H1 (cell line): ENCODE data around the gene DCTD. TPM values are rescaled to one million over a fixed set of nuclear protein-coding genes. Genes with fewer than 3 reads are reported as not detected.
A peak's percentile ranks its signal among the peaks of the same experiment; 100 is the strongest.

Experiments
- CTCF ChIA-PET: fragments of 300-600 bp; sonication (Branson Sonifier 250); formaldehyde crosslinking; loops from one replicate; lab custom pipeline; 2021; ENCODE audit not compliant: partially characterized antibody; lab: Charles Lee
- POLR2A ChIA-PET: fragments of 300-600 bp; sonication (Branson Sonifier 250); formaldehyde crosslinking; loops from one replicate; lab custom pipeline; 2021; ENCODE audit warnings: inconsistent platforms; ENCODE audit not compliant: partially characterized antibody; lab: Charles Lee
- DNase-seq, 2 experiments: peaks; one replicate each; pipeline versions ENCODE4 v3.0.0 to v3.0.0-alpha.2; 2010 to 2022; ENCODE audit warnings: low spot score in 2 of 2, low read depth in 1 of 2, mixed read lengths in 1 of 2
- FAIRE-seq: peaks from 2 replicates; lab custom pipeline; 2011; peaks lifted over from hg19 to GRCh38; lab: Jason Lieb, UNC
- H2AFZ ChIP-seq: 2 replicates; pipeline ENCODE4 v1.8.1; 2012; ENCODE audit warnings: low read length, inconsistent platforms
- H2AK5ac ChIP-seq: 2 replicates; pipeline ENCODE4 v1.6.1; 2013; ENCODE audit warnings: low read depth, low read length
- H2BK120ac ChIP-seq: replicated peaks from 2 replicates; pipeline ENCODE3; 2013; ENCODE audit warnings: low read depth, low read length, inconsistent platforms
- H2BK12ac ChIP-seq: 2 replicates; pipeline ENCODE4 v1.6.1; 2013; ENCODE audit warnings: low read depth, low read length
- H2BK15ac ChIP-seq: 2 replicates; pipeline ENCODE4 v1.6.1; 2013; ENCODE audit warnings: low read length
- H2BK20ac ChIP-seq: 2 replicates; pipeline ENCODE4 v1.6.1; 2013; ENCODE audit warnings: low read length
- H2BK5ac ChIP-seq: 2 replicates; pipeline ENCODE4 v1.6.1; 2013; ENCODE audit warnings: low read depth, low read length
- H3K14ac ChIP-seq: 2 replicates; pipeline ENCODE4 v1.6.1; 2013; ENCODE audit warnings: inconsistent platforms; ENCODE audit not compliant: insufficient read length
- H3K18ac ChIP-seq: 2 replicates; pipeline ENCODE4 v1.6.1; 2013; ENCODE audit warnings: low read length; ENCODE audit errors: extremely low read depth
- H3K23ac ChIP-seq: 2 replicates; pipeline ENCODE4 v1.6.1; 2013; ENCODE audit warnings: inconsistent platforms; ENCODE audit not compliant: insufficient read length
- H3K23me2 ChIP-seq: 2 replicates; pipeline ENCODE4 v1.6.1; 2013; ENCODE audit warnings: low read depth, low read length
- H3K27ac ChIP-seq: 2 replicates; pipeline ENCODE4 v1.6.1; 2011; ENCODE audit warnings: low read depth, low read length, inconsistent platforms
- H3K27me3 ChIP-seq, 4 experiments: replicated peaks in 1 of 4; 1 replicate in 1 of 4; 2 replicates in 3 of 4; pipeline versions ENCODE4 v1.6.1 to v1.8.1; 2011 to 2013; ENCODE audit warnings: low read length in 3 of 4, mild to moderate bottlenecking in 3 of 4, inconsistent platforms in 2 of 4, mixed read lengths in 2 of 4, moderate library complexity in 1 of 4; ENCODE audit not compliant: control insufficient read depth in 3 of 4, insufficient read depth in 3 of 4; ENCODE audit errors: extremely low read depth in 1 of 4
- H3K36me3 ChIP-seq, 4 experiments: 2 replicates each; pipeline versions ENCODE4 v1.6.1 to v1.8.1; 2011 to 2013; ENCODE audit warnings: mild to moderate bottlenecking in 4 of 4, low read length in 3 of 4, moderate library complexity in 2 of 4, control low read depth in 1 of 4, inconsistent platforms in 1 of 4; ENCODE audit not compliant: insufficient read depth in 4 of 4, control insufficient read depth in 2 of 4
- H3K4ac ChIP-seq: replicated peaks from 2 replicates; pipeline ENCODE3; 2013; ENCODE audit warnings: low read length, low read depth, mixed read lengths, inconsistent platforms; ENCODE audit not compliant: insufficient read length
- H3K4me1 ChIP-seq, 4 experiments: replicated peaks in 1 of 4; 1 replicate in 1 of 4; 2 replicates in 3 of 4; pipeline versions ENCODE4 v1.6.1 to v1.8.1; 2011 to 2013; ENCODE audit warnings: low read length in 3 of 4, inconsistent platforms in 2 of 4, mixed read lengths in 1 of 4; ENCODE audit not compliant: insufficient read depth in 4 of 4, control insufficient read depth in 3 of 4
- H3K4me2 ChIP-seq, 2 experiments: 2 replicates each; pipeline versions ENCODE4 v1.6.1 to v1.8.1; 2011 to 2013; ENCODE audit warnings: low read depth in 2 of 2, low read length in 2 of 2, control low read depth in 1 of 2, inconsistent platforms in 1 of 2, mild to moderate bottlenecking in 1 of 2; ENCODE audit not compliant: insufficient read depth in 1 of 2
- H3K4me3 ChIP-seq, 4 experiments: fragments of 200-600, 300-600 bp in 1 of 4; sonication (generic), shearing (Covaris generic), sonication (Bioruptor Twin) in 1 of 4; 2 replicates each; pipeline versions ENCODE4 v1.5.1 to v1.8.1; 2011 to 2016; ENCODE audit warnings: low read length in 4 of 4, low read depth in 3 of 4, control low read depth in 2 of 4, inconsistent platforms in 2 of 4, mild to moderate bottlenecking in 2 of 4, mixed read lengths in 1 of 4, moderate library complexity in 1 of 4; ENCODE audit not compliant: insufficient read depth in 2 of 4; ENCODE audit errors: extremely low read depth in 1 of 4
- H3K56ac ChIP-seq: replicated peaks from 2 replicates; pipeline ENCODE3; 2013; ENCODE audit warnings: low read depth, mild to moderate bottlenecking, mixed read lengths, low read length, inconsistent platforms; ENCODE audit not compliant: insufficient read length
- H3K79me1 ChIP-seq: 2 replicates; pipeline ENCODE4 v1.6.1; 2013; ENCODE audit warnings: low read depth, low read length, control low read depth
- H3K79me2 ChIP-seq, 2 experiments: 2 replicates each; pipeline versions ENCODE4 v1.6.1 to v1.8.1; 2012 to 2013; ENCODE audit warnings: low read length in 2 of 2, mild to moderate bottlenecking in 2 of 2, inconsistent platforms in 1 of 2; ENCODE audit not compliant: insufficient read depth in 2 of 2, control insufficient read depth in 1 of 2
- H3K9ac ChIP-seq, 4 experiments: replicated peaks in 1 of 4; 1 replicate in 1 of 4; 2 replicates in 3 of 4; pipeline versions ENCODE4 v1.6.1 to v1.8.1; 2011 to 2013; ENCODE audit warnings: low read depth in 3 of 4, low read length in 3 of 4, control low read depth in 2 of 4, mild to moderate bottlenecking in 2 of 4, moderate library complexity in 2 of 4, inconsistent platforms in 1 of 4; ENCODE audit errors: extremely low read depth in 1 of 4
- H3K9me3 ChIP-seq, 2 experiments: 2 replicates each; pipeline versions ENCODE4 v1.6.1 to v1.8.1; 2012 to 2013; ENCODE audit warnings: mild to moderate bottlenecking in 2 of 2, moderate library complexity in 2 of 2, control low read depth in 1 of 2, inconsistent platforms in 1 of 2, low read depth in 1 of 2, low read length in 1 of 2, mixed read lengths in 1 of 2; ENCODE audit not compliant: insufficient read depth in 2 of 2
- H4K20me1 ChIP-seq, 2 experiments: replicated peaks in 1 of 2; 2 replicates each; pipeline versions ENCODE3 to v1.8.1; 2011 to 2013; ENCODE audit warnings: inconsistent platforms in 2 of 2, low read length in 2 of 2, mild to moderate bottlenecking in 1 of 2; ENCODE audit not compliant: insufficient read depth in 2 of 2, control insufficient read depth in 1 of 2
- H4K5ac ChIP-seq: 2 replicates; pipeline ENCODE4 v1.6.1; 2013; ENCODE audit warnings: low read length, low read depth, mixed read lengths, inconsistent platforms; ENCODE audit not compliant: insufficient read length
- H4K8ac ChIP-seq: 2 replicates; pipeline ENCODE4 v1.8.0; 2013; ENCODE audit warnings: mild to moderate bottlenecking, moderate library complexity, low read length, inconsistent platforms; ENCODE audit not compliant: insufficient read depth; ENCODE audit errors: extremely low read depth
- H4K91ac ChIP-seq: replicated peaks from 2 replicates; pipeline ENCODE3; 2013; ENCODE audit warnings: low read length, mixed read lengths, inconsistent platforms; ENCODE audit not compliant: insufficient read length
- EZH2 ChIP-seq: fragments of 200-600 bp; sonication (generic); IDR thresholded peaks from 2 replicates; pipeline ENCODE4 v1.7.1; 2012; ENCODE audit warnings: low read depth, mild to moderate bottlenecking, moderate library complexity, low read length, inconsistent platforms; ENCODE audit not compliant: severe bottlenecking
- FOSL1 ChIP-seq: IDR thresholded peaks from 2 replicates; pipeline ENCODE4 v1.6.1; 2011; ENCODE audit warnings: mild to moderate bottlenecking, low read depth, low read length, moderate library complexity; ENCODE audit not compliant: insufficient read depth
- KDM4A ChIP-seq: IDR thresholded peaks from one replicate; pipeline ENCODE4 v1.7.1; 2012; ENCODE audit warnings: low read depth, mild to moderate bottlenecking, moderate library complexity, low read length, inconsistent platforms; ENCODE audit not compliant: severe bottlenecking
- MAFK ChIP-seq: IDR thresholded peaks from 2 replicates; pipeline ENCODE4 v1.6.1; 2012; ENCODE audit warnings: low read depth, mild to moderate bottlenecking, improper control_type of control experiment, low read length
- PHF8 ChIP-seq: fragments of 200-600 bp; sonication (generic); conservative IDR thresholded peaks from 2 replicates; pipeline ENCODE4 v1.7.1; 2012; ENCODE audit warnings: low read depth, mild to moderate bottlenecking, inconsistent platforms, low read length, moderate library complexity
- RNF2 ChIP-seq: fragments of 200-900, 300-1000 bp; sonication (generic); IDR thresholded peaks from 2 replicates; pipeline ENCODE4 v1.7.1; 2016; ENCODE audit warnings: borderline replicate concordance, low read depth, mild to moderate bottlenecking, antibody characterized with exemption, low read length; ENCODE audit not compliant: poor library complexity, severe bottlenecking; ENCODE audit errors: missing control alignments
- TAF1 ChIP-seq: IDR thresholded peaks from 2 replicates; pipeline ENCODE4 v1.6.1; 2011; ENCODE audit warnings: mild to moderate bottlenecking, low read depth, low read length
- ZNF274 ChIP-seq: IDR thresholded peaks from 2 replicates; pipeline ENCODE4 v1.7.0; 2012; ENCODE audit warnings: low read length, borderline replicate concordance; ENCODE audit errors: extremely low read depth
- WGBS, 2 experiments: shearing (Covaris generic) in 1 of 2; methylation state at CpG; one replicate each; pipeline versions ENCODE4 v1.1.6 to v1.1.7; 2013 to 2015; ENCODE audit warnings: low lambda C conversion rate in 2 of 2, mixed read lengths in 2 of 2, inconsistent platforms in 1 of 2, low coverage in 1 of 2, missing lambda C conversion rate in 1 of 2; ENCODE audit not compliant: insufficient replicate concordance in 2 of 2, insufficient coverage in 1 of 2, insufficient read length in 1 of 2; ENCODE audit errors: extremely low coverage in 1 of 2, missing lambda C conversion rate in 1 of 2; 5-methylcytosine and 5-hydroxymethylcytosine counted together
- polyA plus RNA-seq, 7 experiments: library from polyadenylated mRNA; depleted of rRNA in 3 of 7; stranded (reverse) in 5 of 7; unstranded in 2 of 7; fragments of >200 nt in 5 of 7; fragments of 200-250 nt in 2 of 7; gene quantifications; 1 replicate in 5 of 7; 2 replicates in 1 of 7; 4 replicates in 1 of 7; pipeline versions ENCODE4 v1.2.1 to v1.2.3, GENCODE V29; 2011 to 2013; ENCODE audit warnings: missing spikeins in 2 of 7, mixed read lengths in 2 of 7
- total RNA-seq: library from RNA; stranded (reverse); fragmentation: NEBNext Ultra II Directional; extraction: Animal tissue kit (Norgen Biotek cat#: 25700); gene quantifications from 2 replicates; pipeline ENCODE4 v1.2.1, GENCODE V29; 2021

DCTD gene
- total and polyA plus RNA-seq, 2 of the 8 experiments (the other 6 are each of a cell fraction or from before 2014, with no cell fraction given): 60.2 to 69.5 TPM

DNA sequence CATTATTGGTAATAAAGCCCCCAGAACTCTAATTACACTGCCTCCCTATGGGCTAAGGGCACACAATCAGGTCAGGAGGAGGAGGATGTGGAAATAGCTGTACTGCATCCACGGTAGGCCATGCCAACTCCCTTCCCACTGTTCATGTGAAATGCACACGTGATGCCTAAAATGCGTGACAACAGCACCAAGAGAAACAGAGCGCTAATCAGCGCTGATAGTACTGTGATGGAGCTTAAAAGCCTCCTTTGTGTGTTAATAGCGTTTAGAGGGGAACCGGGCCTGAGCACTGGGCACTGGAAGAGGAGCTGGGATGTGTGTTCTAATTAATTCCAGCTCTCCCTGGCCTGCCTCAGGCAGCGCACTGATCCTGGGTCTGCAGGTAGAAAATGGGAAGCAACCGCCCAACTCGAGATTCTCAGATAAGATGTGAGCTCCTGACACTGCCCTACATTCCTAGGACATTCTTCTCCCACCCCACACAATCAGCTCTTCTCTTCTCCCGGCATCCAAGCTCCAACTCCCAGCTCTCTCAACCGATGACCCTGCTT, 12.9 kb downstream of the DCTD start:
- Histone ChIP-seq H3K4me1 (no peaks in the 10 kb centered on the region), H3K27me3 (no peaks in the 10 kb centered on the region), H4K5ac (no peak overlapping the region), H4K91ac (no peak overlapping the region), H3K36me3 (peaks cover 0 to 14% (median 2%) of the 10 kb centered on the region in 4 experiments; a peak in 4 of 8 replicates), H3K4ac (no peak overlapping the region), H4K20me1 (peaks cover 0 to 9% of the 10 kb centered on the region in 2 experiments), H3K4me3 (no peak overlapping the region), H3K4me2 (no peak overlapping the region), H3K23me2 (no peaks in the 10 kb centered on the region; the same call in 1 of the 2 replicates), H3K14ac (no peak overlapping the region), H2BK15ac (no peak overlapping the region), H2AK5ac (no peak overlapping the region; the same call in 1 of the 2 replicates), H3K27ac (no peak overlapping the region), H3K18ac (no peak overlapping the region), H2BK20ac (no peak overlapping the region), H3K79me1 (peaks cover 2% of the 10 kb centered on the region), H3K9me3 (no peaks in the 10 kb centered on the region), H2BK12ac (peak overlapping the region; percentile 80; the same call in 1 of the 2 replicates), H3K56ac (no peak overlapping the region), H3K79me2 (0 out of 4 replicates have a peak, but pooled peaks cover 0 to 2% of the 10 kb centered on the region in 2 experiments), H3K23ac (no peak overlapping the region), H2AFZ (no peak overlapping the region), H2BK120ac (no peak overlapping the region), H3K9ac (no peak overlapping the region), H2BK5ac (no peak overlapping the region; the same call in 1 of the 2 replicates), H4K8ac (peak overlapping the region; percentile 31; the same call in 1 of the 2 replicates)
- CTCF ChIA-PET: interaction anchor here (0.6 to 1.5 kb wide), 5 partner anchors 20 to 359 kb away, joined by 3 to 6 read pairs (median 4); no protein-coding TSS in a partner anchor
- FAIRE-seq (no peak), DNase-seq (peak in 1 of 2 experiments; percentile 32)
- 93% methylated on average over 12 of the region's 12 CpGs; no CpG with 5 or more reads in 1 of the 2 experiments for WGBS, 2 experiments
- POLR2A ChIA-PET: interaction anchor here (2.0 kb wide), 1 partner anchor 11 kb away, joined by 9 read pairs; no protein-coding TSS in a partner anchor
- TF ChIP-seq TAF1 (no peak), ZNF274 (no peak), MAFK (no peak), PHF8 (no peak), FOSL1 (no peak), RNF2 (no peak), EZH2 (no peak), KDM4A (no peak)
